B cell (primary cell): Measurements from ENCODE around the gene APOM. TPM values are rescaled to one million over a fixed set of nuclear protein-coding genes. Genes with fewer than 3 reads are reported as not detected.

Source experiments
- ATAC-seq: fragments of 200-7000 bp; cut with Tn5 transposase; one replicate; pipeline ENCODE4 v1.10.0; 2021; ENCODE audit warnings: low read depth, mild to moderate bottlenecking, moderate number of reproducible peaks, moderate library complexity
- CTCF ChIA-PET: fragments of 350-600 bp; sonication (Branson Sonifier 250); formaldehyde crosslinking; loops from one replicate; lab custom pipeline; 2021; ENCODE audit warnings: antibody characterized with exemption, inconsistent platforms; lab: Charles Lee
- POLR2A ChIA-PET: fragments of 350-600 bp; sonication (Branson Sonifier 250); formaldehyde crosslinking; loops from one replicate; lab custom pipeline; 2021; ENCODE audit warnings: antibody characterized with exemption; lab: Charles Lee
- DNase-seq: peaks from one replicate; pipeline ENCODE4 v3.0.0; 2013
- H2AFZ ChIP-seq: 2 replicates; pipeline ENCODE4 v1.6.1; 2012; ENCODE audit warnings: mild to moderate bottlenecking, low read depth, low read length; ENCODE audit not compliant: insufficient read depth, poor library complexity, severe bottlenecking
- H3K27ac ChIP-seq, 2 donors: 1 replicate in 1 of 2; 2 replicates in 1 of 2; pipeline ENCODE4 v1.5.1; 2012 to 2013; ENCODE audit warnings: low read length in 2 of 2, mild to moderate bottlenecking in 2 of 2, moderate library complexity in 1 of 2
- H3K27me3 ChIP-seq, 4 experiments: fragments of 200-600 bp in 1 of 4; sonication (generic) in 1 of 4; replicated peaks in 1 of 4; 1 replicate in 2 of 4; 2 replicates in 2 of 4; pipeline versions ENCODE4 v1.6.1 to v1.7.0; 2013 to 2016; ENCODE audit warnings: low read length in 3 of 4, mild to moderate bottlenecking in 2 of 4, mixed read lengths in 1 of 4, moderate library complexity in 1 of 4; ENCODE audit not compliant: insufficient read depth in 4 of 4, control insufficient read depth in 3 of 4; ENCODE audit errors: control extremely low read depth in 1 of 4
- H3K36me3 ChIP-seq, 2 experiments: replicated peaks in 1 of 2; 1 replicate in 1 of 2; 2 replicates in 1 of 2; pipeline versions ENCODE4 v1.6.1 to v1.7.1; 2013; ENCODE audit warnings: low read length in 1 of 2; ENCODE audit not compliant: insufficient read depth in 2 of 2, control insufficient read depth in 1 of 2; ENCODE audit errors: control extremely low read depth in 1 of 2, extremely low read depth in 1 of 2
- H3K4me1 ChIP-seq, 2 donors: fragments of 200-600 bp in 1 of 2; sonication (generic) in 1 of 2; 1 replicate in 1 of 2; 2 replicates in 1 of 2; pipeline versions ENCODE4 v1.5.1 to v1.6.1; 2013 to 2017; ENCODE audit warnings: low read length in 2 of 2; ENCODE audit not compliant: control insufficient read depth in 2 of 2, insufficient read depth in 2 of 2
- H3K4me2 ChIP-seq: replicated peaks from 2 replicates; pipeline ENCODE3; 2012; ENCODE audit warnings: mild to moderate bottlenecking, low read depth, low read length; ENCODE audit not compliant: poor library complexity, severe bottlenecking
- H3K4me3 ChIP-seq, 5 experiments: fragments of 200-600 bp in 1 of 5; sonication (generic) in 1 of 5; 1 replicate in 3 of 5; 2 replicates in 2 of 5; pipeline versions ENCODE4 v1.5.1 to v1.7.0; 2011 to 2016; ENCODE audit warnings: low read length in 4 of 5, mild to moderate bottlenecking in 4 of 5, low read depth in 2 of 5, control low read depth in 1 of 5, moderate library complexity in 1 of 5; ENCODE audit not compliant: insufficient read depth in 1 of 5; ENCODE audit errors: control extremely low read depth in 1 of 5, extremely low read depth in 1 of 5
- H3K79me2 ChIP-seq: fragments of 200-600 bp; sonication (generic); one replicate; pipeline ENCODE4 v1.6.0; 2016; ENCODE audit warnings: low read length; ENCODE audit not compliant: control insufficient read depth, insufficient read depth
- H3K9ac ChIP-seq: fragments of 200-600 bp; sonication (generic); 2 replicates; pipeline ENCODE4 v1.6.1; 2017; ENCODE audit warnings: mild to moderate bottlenecking, low read length, moderate library complexity
- H3K9me3 ChIP-seq, 3 donors: one replicate each; pipeline versions ENCODE4 v1.6.1 to v1.7.1; 2013; ENCODE audit warnings: low read length in 2 of 3; ENCODE audit not compliant: control insufficient read depth in 2 of 3, insufficient read depth in 1 of 3; ENCODE audit errors: control extremely low read depth in 1 of 3
- H4K20me1 ChIP-seq: 2 replicates; pipeline ENCODE4 v1.6.0; 2012; ENCODE audit warnings: mild to moderate bottlenecking, low read length; ENCODE audit not compliant: insufficient read depth, control insufficient read depth, poor library complexity, severe bottlenecking
- H3K27ac Mint-ChIP-seq: one replicate; pipeline ENCODE4 v1.8.0; 2021; ENCODE audit warnings: mixed read lengths
- H3K27me3 Mint-ChIP-seq: one replicate; pipeline ENCODE4 v1.8.0; 2021; ENCODE audit warnings: mixed read lengths
- H3K4me1 Mint-ChIP-seq: one replicate; pipeline ENCODE4 v1.8.0; 2021; ENCODE audit warnings: mixed read lengths
- H3K4me3 Mint-ChIP-seq: one replicate; pipeline ENCODE4 v1.8.0; 2021; ENCODE audit warnings: mixed read lengths
- H3K9me3 Mint-ChIP-seq: one replicate; pipeline ENCODE4 v1.8.0; 2022; ENCODE audit warnings: mixed read lengths; ENCODE audit not compliant: insufficient read depth
- CTCF ChIP-seq: fragments of 200-600 bp; IDR thresholded peaks from one replicate; pipeline ENCODE4 v1.8.0; 2022; ENCODE audit warnings: antibody characterized with exemption, mild to moderate bottlenecking
- EZH2 ChIP-seq: IDR thresholded peaks from 2 replicates; pipeline ENCODE4 v1.6.1; 2012; ENCODE audit warnings: borderline replicate concordance, low read depth, mild to moderate bottlenecking, moderate library complexity, low read length; ENCODE audit not compliant: insufficient read depth, poor library complexity, severe bottlenecking
- WGBS: methylation state at CpG from one replicate; pipeline ENCODE4 v1.1.5; 2013; ENCODE audit warnings: missing lambda C conversion rate; ENCODE audit not compliant: insufficient coverage; 5-methylcytosine and 5-hydroxymethylcytosine counted together
- intact Hi-C: fragments of 100-400 bp; cut with micrococcal nuclease; formaldehyde crosslinking; loops from one replicate; pipeline ENCODE4 v1.10.0; 2022
- polyA plus RNA-seq: library from polyadenylated mRNA; depleted of rRNA; stranded (reverse); fragments of >200 nt; gene quantifications from 2 replicates; pipeline ENCODE4 v1.2.3, GENCODE V29; 2012
- total RNA-seq, 2 donors: library from RNA; stranded (reverse); fragments of 120-200 nt in 1 of 2; gene quantifications; 1 replicate in 1 of 2; 2 replicates in 1 of 2; pipeline versions ENCODE4 v1.2.3 to v1.2.4, GENCODE V29; 2013 to 2022

APOM gene
- total and polyA plus RNA-seq, 2 donors (not counting 1 experiment from before 2014, with no cell fraction given), result 3.6 to 11.6 TPM

GRCh38 chr6:31621320-31621939 lies 34.3 kb upstream of the APOM start:
- 43% methylated on average over 13 of the region's 15 CpGs for WGBS
- DNase-seq (no peak), ATAC-seq (no peak)
- Histone ChIP-seq H3K36me3 (peaks cover 5 to 40% of the 10 kb centered on the region in 2 experiments), H2AFZ (peak overlapping the region; percentile 70), H3K4me3 (peak overlapping the region; percentile 69 to 90 (median 84)), H3K4me1 (peaks cover 12 to 21% of the 10 kb centered on the region in 2 donors), H3K4me2 (peak overlapping the region; percentile 90), H3K9ac (peak overlapping the region; percentile 90), H3K27me3 (no peaks in the 10 kb centered on the region), H3K9me3 (peaks cover 0 to 6% (median 0%) of the 10 kb centered on the region in 3 donors), H4K20me1 (peaks cover 6% of the 10 kb centered on the region), H3K79me2 (peaks cover 21% of the 10 kb centered on the region), H3K27ac (peak overlapping the region; percentile 97 to 99)
- H3K27me3 Mint-ChIP-seq, result no peaks in the 10 kb centered on the region
- no peak for TF ChIP-seq EZH2
- TF ChIP-seq CTCF, result no peak
- no peaks in the 10 kb centered on the region for H3K9me3 Mint-ChIP-seq
- H3K4me1 Mint-ChIP-seq, result peaks cover 31% of the 10 kb centered on the region
- H3K27ac Mint-ChIP-seq, result peak overlapping the region; percentile 95
- POLR2A ChIA-PET, result interaction anchor here (0.6 to 1.7 kb wide), 7 partner anchors 17 to 173 kb away, joined by 3 to 7 read pairs (median 5); partner anchors contain the start of genes BAG6, C6orf47, LST1 and NCR3
- peak overlapping the region; percentile 86 for H3K4me3 Mint-ChIP-seq
- CTCF ChIA-PET, result interaction anchor here (1.0 to 2.3 kb wide), 5 partner anchors 14 to 70 kb away, joined by 4 to 11 read pairs (median 5); partner anchors contain the start of gene BAG6
- intact Hi-C loops, result loop anchor here (5.0 kb wide), 3 partner anchors 186 to 336 kb away; partner anchors contain the start of genes EHMT2, LSM2, NELFE and SKIC2

- TF ChIP-seq CTCF, result no peak
- no peak for TF ChIP-seq EZH2
- peak overlapping the region; percentile 97 to 99 for H3K27ac ChIP-seq
- peak overlapping the region; percentile 90 for H3K9ac ChIP-seq
- Mint-ChIP-seq H3K4me1 (peaks cover 25% of the 10 kb centered on the region), H3K27me3 (no peaks in the 10 kb centered on the region), H3K4me3 (peak overlapping the region; percentile 86), H3K27ac (peak overlapping the region; percentile 95), H3K9me3 (no peaks in the 10 kb centered on the region)
- peaks cover 0 to 6% (median 0%) of the 10 kb centered on the region in 3 donors for H3K9me3 ChIP-seq
- POLR2A ChIA-PET, result interaction anchor here (0.6 to 1.7 kb wide), 5 partner anchors 17 to 62 kb away, joined by 3 to 12 read pairs (median 7); no protein-coding TSS in a partner anchor
- no peak overlapping the region for H2AFZ ChIP-seq
- H3K27me3 ChIP-seq, result no peaks in the 10 kb centered on the region
- WGBS, result 30% methylated on average over 2 of the region's 4 CpGs
- H3K79me2 ChIP-seq, result peaks cover 21% of the 10 kb centered on the region
- peaks cover 10 to 16% of the 10 kb centered on the region in 2 donors for H3K4me1 ChIP-seq
- H3K4me3 ChIP-seq, result peak overlapping the region in 2 of 5 experiments; percentile 84 to 89
- H4K20me1 ChIP-seq, result peaks cover 6% of the 10 kb centered on the region
- DNase-seq (no peak), ATAC-seq (no peak)
- peaks cover 7 to 46% of the 10 kb centered on the region in 2 experiments for H3K36me3 ChIP-seq
- intact Hi-C loops, result loop anchor here (5.0 kb wide), 3 partner anchors 185 to 335 kb away; partner anchors contain the start of genes EHMT2, LSM2, NELFE and SKIC2
- peak overlapping the region; percentile 90 for H3K4me2 ChIP-seq
- CTCF ChIA-PET, result interaction anchor here (0.8 to 2.3 kb wide), 6 partner anchors 14 to 71 kb away, joined by 3 to 11 read pairs (median 5); partner anchors contain the start of gene BAG6
Measured at GRCh38 chr6:31621991-31622390, 33.7 kb upstream of the APOM start.
